Aorta (tissue), 5 donors: ENCODE results near the gene SPOP. TPM values are rescaled to one million over a fixed set of nuclear protein-coding genes. Genes with fewer than 3 reads are reported as not detected.
"Not testable (repeated sequence)": the region's sequence is repeated elsewhere in the genome, so short reads cannot be mapped to it uniquely, and the experiment has no call there.

Experiments used
- ATAC-seq: fragments of 200-7000 bp; cut with Tn5 transposase; one replicate; pipeline ENCODE4 v1.9.1; 2022; ENCODE audit warnings: moderate library complexity; ENCODE audit not compliant: low FRiP score
- DNase-seq, 2 donors: peaks; one replicate each; pipeline ENCODE4 v3.0.0-alpha.2; 2020
- H3K27ac ChIP-seq, 2 donors: one replicate each; pipeline ENCODE4 v1.5.1; 2013; ENCODE audit warnings: low read length in 2 of 2, mild to moderate bottlenecking in 2 of 2, moderate library complexity in 2 of 2, control low read depth in 1 of 2, inconsistent platforms in 1 of 2, low read depth in 1 of 2
- H3K27me3 ChIP-seq, 2 donors: one replicate each; pipeline ENCODE4 v1.6.1; 2013; ENCODE audit warnings: control low read depth in 1 of 2, low read length in 1 of 2, mild to moderate bottlenecking in 1 of 2, moderate library complexity in 1 of 2; ENCODE audit not compliant: insufficient read depth in 2 of 2, control insufficient read depth in 1 of 2
- H3K36me3 ChIP-seq, 2 donors: one replicate each; pipeline ENCODE4 v1.6.1; 2013; ENCODE audit warnings: control low read depth in 1 of 2, low read length in 1 of 2, mild to moderate bottlenecking in 1 of 2; ENCODE audit not compliant: insufficient read depth in 2 of 2, control insufficient read depth in 1 of 2
- H3K4me1 ChIP-seq, 2 donors: one replicate each; pipeline ENCODE4 v1.6.1; 2013; ENCODE audit warnings: low read length in 2 of 2, control low read depth in 1 of 2, mild to moderate bottlenecking in 1 of 2, moderate library complexity in 1 of 2; ENCODE audit not compliant: insufficient read depth in 2 of 2, control insufficient read depth in 1 of 2
- H3K4me3 ChIP-seq, 2 donors: one replicate each; pipeline ENCODE4 v1.5.1; 2013; ENCODE audit warnings: low read length in 2 of 2, control low read depth in 1 of 2, mild to moderate bottlenecking in 1 of 2
- H3K9me3 ChIP-seq: one replicate; pipeline ENCODE4 v1.6.1; 2013; ENCODE audit warnings: mild to moderate bottlenecking, low read length; ENCODE audit not compliant: control insufficient read depth
- WGBS, 2 donors: extraction: QIAGEN DNeasy Blood & Tissue Kit; methylation state at CpG; one replicate each; pipeline ENCODE4 v1.1.7; 2013; 5-methylcytosine and 5-hydroxymethylcytosine counted together
- intact Hi-C, 2 donors: fragments of 100-400 bp; cut with DNase I; formaldehyde crosslinking; loops; one replicate each; pipeline versions ENCODE4 v1.14.2 to v1.15.0; 2022
- polyA plus RNA-seq, 2 donors: library from polyadenylated mRNA; stranded (reverse); fragments of 200-250 nt; gene quantifications; one replicate each; pipeline ENCODE4 v1.2.3, GENCODE V29; 2013
- total RNA-seq, 2 donors: library from RNA; stranded (reverse); fragmentation: NEBNext Ultra II Directional; extraction: Animal tissue kit (Norgen Biotek cat#: 25700); gene quantifications; one replicate each; pipeline ENCODE4 v1.2.1, GENCODE V29; 2021
- donor health status: healthy with polysubstance abuse.
- donor health status: Bipolar disorder and iron deficiency.
- donor health status: DM: no; HTN: no; CAD: no.
- donor health status: DM: no; HTN: no; CAD: no.
- donor health status: DM: yes; HTN: yes; CAD: no.

SPOP gene
- total and polyA plus RNA-seq, 4 donors: 54.5 to 289 (median 86.8) TPM

- intact Hi-C loops: loop anchor here in 1 of 2 donors (5.0 kb wide), 1 partner anchor 59 kb away; no protein-coding TSS in a partner anchor
Observed at GRCh38 chr17:49572806-49573420, 105.0 kb downstream of the SPOP start.

DNA sequence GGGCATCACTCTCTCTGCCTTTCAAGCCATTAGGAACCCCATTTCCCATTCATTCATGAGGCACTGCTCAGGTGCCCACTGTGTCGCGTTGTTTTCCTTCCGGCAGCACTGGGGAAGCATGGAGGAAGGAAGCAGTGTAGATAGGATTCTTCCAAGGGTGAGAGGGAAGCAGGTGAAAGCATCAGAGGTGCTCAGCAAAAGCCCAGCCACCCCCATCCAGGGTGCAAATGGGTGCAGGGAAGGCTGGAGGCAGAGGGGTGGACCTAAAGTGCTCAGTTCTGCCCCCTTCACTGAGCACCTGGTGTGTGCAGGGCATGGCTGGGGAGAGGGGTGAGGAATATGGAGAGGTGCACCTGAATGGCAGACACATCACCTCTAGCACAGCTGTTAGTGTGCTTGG, 105.7 kb downstream of the SPOP start:
- intact Hi-C loops: loop anchor here in 1 of 2 donors (5.0 kb wide), 1 partner anchor 60 kb away; no protein-coding TSS in a partner anchor
- 74 to 83% methylated on average over 3 of the region's 3 CpGs for WGBS, 2 donors
- Histone ChIP-seq H3K36me3 (no peaks in the 10 kb centered on the region), H3K4me3 (no peak overlapping the region), H3K27ac (peak overlapping the region in 1 of 2 donors; percentile 32), H3K9me3 (no peaks in the 10 kb centered on the region), H3K4me1 (no peaks in the 10 kb centered on the region), H3K27me3 (no peaks in the 10 kb centered on the region)
- DNase-seq: peak in 1 of 2 donors; percentile 52
- ATAC-seq: no peak

More at GRCh38 chr17:49572806-49573420, 105.0 kb downstream of the SPOP start:
- Histone ChIP-seq H3K36me3 (no peaks in the 10 kb centered on the region), H3K4me3 (no peak overlapping the region), H3K27ac (peak overlapping the region in 1 of 2 donors; percentile 19), H3K9me3 (no peaks in the 10 kb centered on the region), H3K27me3 (no peaks in the 10 kb centered on the region), H3K4me1 (no peaks in the 10 kb centered on the region)
- no peak for ATAC-seq
- peak in 1 of 2 donors; percentile 41 for DNase-seq
- WGBS, 2 donors: 88 to 90% methylated on average over 6 of the region's 6 CpGs

DNA sequence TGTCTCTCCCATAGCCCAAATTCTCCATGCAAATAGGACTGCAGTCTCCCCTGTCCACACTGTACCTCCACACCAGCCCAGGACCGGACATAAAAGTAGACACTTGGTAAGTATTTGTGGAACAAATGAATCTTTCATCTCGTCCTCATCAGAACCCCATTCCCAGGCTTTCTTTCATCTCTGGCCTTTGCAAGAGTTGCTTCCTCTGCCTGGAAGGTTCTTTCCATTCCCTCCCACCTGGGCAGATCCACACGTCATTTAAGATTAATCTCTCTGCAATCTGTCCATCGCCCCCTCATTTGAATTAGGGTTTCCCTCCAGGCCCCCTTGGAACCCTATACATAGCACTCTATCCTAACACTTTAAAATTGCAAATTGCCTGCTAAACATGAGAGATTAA, 106.1 kb downstream of the SPOP start:
- intact Hi-C loops: loop anchor here in 1 of 2 donors (2.0 to 5.0 kb wide), 2 partner anchors 61 to 123 kb away; no protein-coding TSS in a partner anchor

GRCh38 chr17:49571283-49571682, 106.6 kb downstream of the SPOP start:
- Histone ChIP-seq H3K27me3 (no peaks in the 10 kb centered on the region), H3K27ac (peak overlapping the region in 1 of 2 donors; percentile 26), H3K36me3 (no peaks in the 10 kb centered on the region), H3K4me3 (no peak overlapping the region), H3K4me1 (peaks cover 0 to 5% of the 10 kb centered on the region in 2 donors), H3K9me3 (no peaks in the 10 kb centered on the region)
- no peak for ATAC-seq
- intact Hi-C loops: loop anchor here in 1 of 2 donors (2.0 to 5.0 kb wide), 2 partner anchors 61 to 124 kb away; no protein-coding TSS in a partner anchor
- WGBS, 2 donors: 57 to 64% methylated on average over 6 of the region's 6 CpGs
- DNase-seq: peak in 1 of 2 donors; percentile 41

More for the DNA sequence above, 106.1 kb downstream of the SPOP start:
- Histone ChIP-seq H3K4me3 (no peak overlapping the region), H3K27me3 (no peaks in the 10 kb centered on the region), H3K27ac (no peak overlapping the region), H3K4me1 (peaks cover 0 to 2% of the 10 kb centered on the region in 2 donors), H3K36me3 (no peaks in the 10 kb centered on the region), H3K9me3 (no peaks in the 10 kb centered on the region)
- ATAC-seq (no peak), DNase-seq (no peak)
- 36 to 40% methylated on average over 4 of the region's 4 CpGs for WGBS, 2 donors

DNA sequence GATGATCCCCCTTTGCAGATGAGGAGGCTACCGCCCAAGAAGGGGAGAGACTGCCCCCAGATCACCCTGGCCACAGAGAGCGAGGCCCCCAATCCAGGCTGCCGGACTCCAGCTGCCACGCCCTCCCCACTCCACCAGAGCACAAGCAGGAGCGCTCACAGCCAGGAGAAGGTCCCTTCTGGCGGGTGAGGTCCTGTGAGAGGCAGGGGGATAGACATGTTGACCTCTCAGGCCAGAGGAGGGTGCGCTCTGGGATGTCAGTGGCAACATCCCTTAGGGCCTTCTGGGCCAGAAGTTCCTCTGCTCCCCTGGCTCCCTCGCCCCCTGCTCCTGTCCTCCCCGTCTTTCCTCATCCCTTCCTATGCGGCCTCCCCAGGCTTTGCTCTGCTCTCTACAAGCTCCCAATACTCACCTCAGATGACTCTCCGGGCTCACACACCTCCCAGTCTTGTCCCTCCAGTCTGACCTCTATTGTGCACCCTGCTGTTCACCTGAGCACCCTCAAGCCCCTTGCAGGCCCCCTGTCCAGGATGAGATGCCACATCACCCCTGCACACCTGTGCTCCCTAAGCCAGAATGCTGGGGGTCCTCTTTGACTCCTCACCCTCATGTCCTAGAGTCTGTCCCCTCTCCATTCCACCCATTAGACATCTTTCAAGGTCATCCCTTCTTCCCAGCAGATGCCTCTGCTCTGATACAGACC, 107.2 kb downstream of the SPOP start:
- peak in 1 of 2 donors; percentile 75 for DNase-seq

DNA sequence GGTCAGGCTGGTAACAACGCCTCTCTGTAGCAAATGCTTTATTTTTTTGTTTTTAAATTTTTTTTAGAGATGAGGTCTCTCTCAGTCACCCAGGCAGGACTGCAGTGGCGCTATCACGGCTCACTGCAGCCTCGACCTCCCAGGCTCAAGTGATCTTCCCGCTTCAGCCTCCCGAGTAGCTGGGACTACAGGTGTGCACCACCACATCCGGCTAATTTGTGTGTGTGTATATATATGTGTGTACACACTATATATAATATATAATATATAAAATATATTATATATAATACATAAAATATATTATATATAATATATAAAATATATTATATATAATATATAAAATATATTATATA, 109.2 kb downstream of the SPOP start:
- not testable (repeated sequence) for H3K4me3 ChIP-seq, H3K36me3 ChIP-seq, H3K4me1 ChIP-seq, H3K9me3 ChIP-seq, H3K27ac ChIP-seq, H3K27me3 ChIP-seq, ATAC-seq
- peak in 1 of 2 donors; percentile 48 for DNase-seq
- intact Hi-C loops: loop anchor here (2.0 to 10.0 kb wide), 5 partner anchors 219 to 516 kb away; partner anchors contain the start of genes KAT7 (in 2 of the 2) and DLX3 (in 1 of the 2)
- 80% methylated on average over 7 of the region's 7 CpGs for WGBS, 2 donors

More for the DNA sequence above, 107.2 kb downstream of the SPOP start:
- intact Hi-C loops: loop anchor here (1.0 to 5.0 kb wide), 3 partner anchors 62 to 125 kb away; no protein-coding TSS in a partner anchor
- ATAC-seq: no peak
- Histone ChIP-seq H3K27ac (peak overlapping the region; percentile 7 to 63), H3K36me3 (no peaks in the 10 kb centered on the region), H3K27me3 (no peaks in the 10 kb centered on the region), H3K4me1 (peaks cover 0 to 5% of the 10 kb centered on the region in 2 donors), H3K4me3 (no peak overlapping the region), H3K9me3 (no peaks in the 10 kb centered on the region)
- 58 to 64% methylated on average over 11 of the region's 11 CpGs for WGBS, 2 donors

GRCh38 chr17:49567871-49568694, 109.8 kb downstream of the SPOP start:
- DNase-seq: peak; percentile 95 to 96
- peak; percentile 90 for ATAC-seq
- Histone ChIP-seq H3K4me3 (no peak overlapping the region), H3K9me3 (no peaks in the 10 kb centered on the region), H3K36me3 (no peaks in the 10 kb centered on the region), H3K4me1 (peaks cover 0 to 5% of the 10 kb centered on the region in 2 donors), H3K27ac (peak overlapping the region in 1 of 2 donors; percentile 90), H3K27me3 (no peaks in the 10 kb centered on the region)
- intact Hi-C loops: loop anchor here (2.0 to 10.0 kb wide), 5 partner anchors 219 to 517 kb away; partner anchors contain the start of genes KAT7 (in 2 of the 2) and DLX3 (in 1 of the 2)
- 7 to 9% methylated on average over 42 of the region's 42 CpGs for WGBS, 2 donors

- Histone ChIP-seq H3K27me3 (no peaks in the 10 kb centered on the region), H3K4me3 (no peak overlapping the region), H3K4me1 (peaks cover 0 to 5% of the 10 kb centered on the region in 2 donors), H3K36me3 (no peaks in the 10 kb centered on the region), H3K27ac (peak overlapping the region in 1 of 2 donors; percentile 90), H3K9me3 (no peaks in the 10 kb centered on the region)
- DNase-seq (peak in 1 of 2 donors; percentile 72), ATAC-seq (no peak)
- WGBS, 2 donors: 76 to 85% methylated on average over 9 of the region's 9 CpGs
- intact Hi-C loops: loop anchor here (5.0 to 10.0 kb wide), 4 partner anchors 220 to 518 kb away; partner anchors contain the start of genes KAT7 (in 2 of the 2) and DLX3 (in 1 of the 2)
Observed at GRCh38 chr17:49567104-49567521, 110.8 kb downstream of the SPOP start.
